ENCODE measurements around the gene BAZ2B.
"Not testable (repeated sequence)": the region's sequence is repeated elsewhere in the genome, so short reads cannot be mapped to it uniquely, and the experiment has no call there.

Gene BAZ2B

GRCh38 chr2:159399716-159400415, 216.5 kb downstream of the BAZ2B start:
- no peak for DNase-seq

GRCh38 chr2:159396799-159397198, 219.5 kb downstream of the BAZ2B start:
- DNase-seq, result no peak

GRCh38 chr2:159382447-159383028, 233.8 kb downstream of the BAZ2B start:
- no peak for DNase-seq

GRCh38 chr2:159381574-159381973, 234.8 kb downstream of the BAZ2B start:
- DNase-seq, result no peak

- no peak for DNase-seq
These were observed 235.6 kb downstream of the BAZ2B start for GRCh38 chr2:159380685-159381239.

GRCh38 chr2:159379181-159379580, 237.2 kb downstream of the BAZ2B start:
- DNase-seq, result no peak

- no peak for DNase-seq
These were observed 241.1 kb downstream of the BAZ2B start for GRCh38 chr2:159375241-159375640.

GRCh38 chr2:159371506-159371905, 244.8 kb downstream of the BAZ2B start:
- no peak for DNase-seq

- no peak for DNase-seq
These were observed 249.8 kb downstream of the BAZ2B start for GRCh38 chr2:159366538-159366937.

- DNase-seq, result no peak
These were observed 253.5 kb downstream of the BAZ2B start for GRCh38 chr2:159362816-159363251.

- no peak for DNase-seq
These were observed 254.3 kb downstream of the BAZ2B start for GRCh38 chr2:159362094-159362493.

- DNase-seq, result not testable (repeated sequence)
These were observed 254.7 kb downstream of the BAZ2B start for GRCh38 chr2:159361603-159362002.

GRCh38 chr2:159356053-159356554, 260.2 kb downstream of the BAZ2B start:
- no peak for DNase-seq

GRCh38 chr2:159351977-159352376, 264.4 kb downstream of the BAZ2B start:
- no peak for DNase-seq

GRCh38 chr2:159349674-159350299, 266.6 kb downstream of the BAZ2B start:
- no peak for DNase-seq

GRCh38 chr2:159326569-159327255, 289.6 kb downstream of the BAZ2B start:
- DNase-seq, result no peak

- DNase-seq, result no peak
These were observed 293.9 kb downstream of the BAZ2B start for GRCh38 chr2:159322419-159322818.

- DNase-seq, result no peak
These were observed 298.8 kb downstream of the BAZ2B start for GRCh38 chr2:159317392-159318088.

- DNase-seq, result no peak
These were observed 308.4 kb downstream of the BAZ2B start for GRCh38 chr2:159307942-159308341.

- DNase-seq, result no peak
These were observed 315.8 kb downstream of the BAZ2B start for GRCh38 chr2:159300586-159300985.

GRCh38 chr2:159298967-159299366, 317.4 kb downstream of the BAZ2B start:
- no peak for DNase-seq

- DNase-seq, result no peak
These were observed 319.2 kb downstream of the BAZ2B start for GRCh38 chr2:159297042-159297707.

All from CD4-positive, alpha-beta T cell treated with Interleukin-17A for 4 hours (primary cell).